SK-N-SH (cell line): ENCODE data around the gene CAPN5. TPM values are rescaled to one million over a fixed set of nuclear protein-coding genes. Genes with fewer than 3 reads are reported as not detected.

Experiments used
- CTCF ChIA-PET: fragments of 300-600, 350-600 bp; formaldehyde crosslinking; extraction: SDS; loops from one replicate; lab custom pipeline; 2021; lab: Yijun Ruan, JAX
- POLR2A ChIA-PET: fragments of 350-600 bp; sonication (Branson Sonifier 250); formaldehyde crosslinking; extraction: SDS; loops from one replicate; lab custom pipeline; 2020; ENCODE audit warnings: antibody characterized with exemption, inconsistent platforms; lab: Yijun Ruan, JAX
- DNase-seq: peaks from one replicate; pipeline ENCODE4 v3.0.0; 2012
- H2AFZ ChIP-seq: fragments of 200-600 bp; sonication (generic); 2 replicates; pipeline ENCODE4 v1.8.1; 2016; ENCODE audit warnings: antibody characterized with exemption, mild to moderate bottlenecking, low read depth
- H3F3A ChIP-seq: fragments of 200-600 bp; sonication (generic); replicated peaks from 2 replicates; pipeline ENCODE3; 2016; ENCODE audit warnings: antibody characterized with exemption, mild to moderate bottlenecking; ENCODE audit not compliant: insufficient read depth
- H3K27ac ChIP-seq, 2 experiments: fragments of 200-500 bp in 1 of 2; fragments of 200-600 bp in 1 of 2; sonication (Bioruptor generic) in 1 of 2; sonication (generic), shearing (Covaris generic) in 1 of 2; 2 replicates each; pipeline versions ENCODE4 v1.5.1 to v1.6.1; 2014 to 2016; ENCODE audit warnings: low read depth in 2 of 2, inconsistent platforms in 1 of 2, low read length in 1 of 2, mild to moderate bottlenecking in 1 of 2, mixed read lengths in 1 of 2
- H3K27me3 ChIP-seq: fragments of 200-600 bp; sonication (generic), shearing (Covaris generic); 2 replicates; pipeline ENCODE4 v1.6.1; 2016; ENCODE audit warnings: mixed run types; ENCODE audit not compliant: insufficient read depth
- H3K36me3 ChIP-seq, 2 experiments: fragments of 200-500 bp in 1 of 2; fragments of 200-600 bp in 1 of 2; sonication (Bioruptor generic) in 1 of 2; sonication (generic) in 1 of 2; replicated peaks in 1 of 2; 2 replicates each; pipeline versions ENCODE3 to v1.5.1; 2014 to 2016; ENCODE audit warnings: low read length in 1 of 2, mild to moderate bottlenecking in 1 of 2; ENCODE audit not compliant: insufficient read depth in 2 of 2, control insufficient read depth in 1 of 2
- H3K4me1 ChIP-seq, 2 experiments: fragments of 200-500 bp in 1 of 2; fragments of 200-600 bp in 1 of 2; sonication (Bioruptor generic) in 1 of 2; sonication (generic), shearing (Covaris generic) in 1 of 2; 2 replicates each; pipeline versions ENCODE4 v1.5.1 to v1.6.1; 2014 to 2016; ENCODE audit warnings: low read depth in 1 of 2, low read length in 1 of 2, mixed run types in 1 of 2; ENCODE audit not compliant: insufficient read depth in 2 of 2, control insufficient read depth in 1 of 2
- H3K4me2 ChIP-seq: fragments of 200-600 bp; sonication (generic), shearing (Covaris generic); 2 replicates; pipeline ENCODE4 v1.6.1; 2017; ENCODE audit warnings: mixed run types
- H3K4me3 ChIP-seq, 2 experiments: fragments of 200-500 bp in 1 of 2; fragments of 200-600 bp in 1 of 2; sonication (Bioruptor generic) in 1 of 2; sonication (generic), shearing (Covaris generic) in 1 of 2; 2 replicates each; pipeline versions ENCODE4 v1.5.1 to v1.8.1; 2014 to 2016; ENCODE audit warnings: low read depth in 2 of 2, inconsistent platforms in 1 of 2, low read length in 1 of 2, mild to moderate bottlenecking in 1 of 2, mixed read lengths in 1 of 2, moderate library complexity in 1 of 2
- H3K79me2 ChIP-seq: fragments of 200-600 bp; sonication (generic); 2 replicates; pipeline ENCODE4 v1.8.1; 2017; ENCODE audit warnings: mild to moderate bottlenecking; ENCODE audit not compliant: insufficient read depth
- H3K9ac ChIP-seq: fragments of 200-600 bp; sonication (generic); 2 replicates; pipeline ENCODE4 v1.6.1; 2017; ENCODE audit warnings: mixed run types
- H3K9me2 ChIP-seq: fragments of 200-600 bp; sonication (generic); 2 replicates; pipeline ENCODE4 v1.6.1; 2017; ENCODE audit warnings: mixed run types
- H3K9me3 ChIP-seq: fragments of 200-600 bp; sonication (generic); 2 replicates; pipeline ENCODE4 v1.6.1; 2017; ENCODE audit warnings: mixed run types, mild to moderate bottlenecking, moderate library complexity
- H4K20me1 ChIP-seq: fragments of 200-600 bp; sonication (generic); 2 replicates; pipeline ENCODE4 v1.6.1; 2017; ENCODE audit warnings: mild to moderate bottlenecking, mixed run types; ENCODE audit not compliant: insufficient read depth
- EP300 ChIP-seq, 2 experiments: IDR thresholded peaks; 2 replicates each; pipeline versions ENCODE4 v1.4.0 to v1.6.1; 2012; ENCODE audit warnings: borderline replicate concordance in 1 of 2, low read depth in 1 of 2, low read length in 1 of 2
- EZH2phosphoT487 ChIP-seq: fragments of 200-600 bp; sonication (generic); IDR thresholded peaks from 2 replicates; pipeline ENCODE4 v1.6.1; 2017; ENCODE audit warnings: low read depth, mixed run types, mild to moderate bottlenecking, antibody characterized with exemption, moderate library complexity, borderline replicate concordance
- FOSL2 ChIP-seq: IDR thresholded peaks from 2 replicates; pipeline ENCODE4 v1.4.0; 2012; ENCODE audit warnings: low read depth, mild to moderate bottlenecking, moderate library complexity, borderline replicate concordance
- FOXM1 ChIP-seq: IDR thresholded peaks from 2 replicates; pipeline ENCODE4 v1.4.0; 2012; ENCODE audit warnings: low read depth, mild to moderate bottlenecking
- GABPA ChIP-seq: IDR thresholded peaks from 2 replicates; pipeline ENCODE4 v1.4.0; 2012; ENCODE audit warnings: low read depth, mild to moderate bottlenecking
- MEF2A ChIP-seq: IDR thresholded peaks from 2 replicates; pipeline ENCODE4 v1.4.0; 2012; ENCODE audit warnings: low read depth, borderline replicate concordance
- MXI1 ChIP-seq: IDR thresholded peaks from 2 replicates; pipeline ENCODE4 v1.6.1; 2012; ENCODE audit warnings: mild to moderate bottlenecking, low read depth, low read length, improper control_type of control experiment
- NFIC ChIP-seq: IDR thresholded peaks from 2 replicates; pipeline ENCODE4 v1.4.0; 2012; ENCODE audit warnings: borderline replicate concordance
- NRF1 ChIP-seq: IDR thresholded peaks from 2 replicates; pipeline ENCODE4 v1.6.1; 2012; ENCODE audit warnings: low read depth, mild to moderate bottlenecking, low read length
- POLR2AphosphoS5 ChIP-seq: IDR thresholded peaks from 2 replicates; pipeline ENCODE4 v1.6.1; 2012; ENCODE audit warnings: low read depth, low read length
- RCOR1 ChIP-seq: fragments of 150-350 bp; IDR thresholded peaks from 2 replicates; pipeline ENCODE4 v1.6.1; 2017; ENCODE audit warnings: antibody characterized with exemption, low read length
- RFX5 ChIP-seq: IDR thresholded peaks from 2 replicates; pipeline ENCODE4 v1.6.1; 2012; ENCODE audit warnings: mild to moderate bottlenecking, improper control_type of control experiment, low read length
- RXRA ChIP-seq: IDR thresholded peaks from 2 replicates; pipeline ENCODE4 v1.4.0; 2012; ENCODE audit warnings: low read depth, mild to moderate bottlenecking, borderline replicate concordance
- SIN3A ChIP-seq: IDR thresholded peaks from 2 replicates; pipeline ENCODE4 v1.6.1; 2012; ENCODE audit warnings: low read depth, mild to moderate bottlenecking, low read length, moderate library complexity, borderline replicate concordance
- SMC3 ChIP-seq: IDR thresholded peaks from 2 replicates; pipeline ENCODE4 v1.6.1; 2012; ENCODE audit warnings: low read depth, low read length, improper control_type of control experiment
- WGBS: methylation state at CpG from one replicate; pipeline ENCODE4 v1.1.6; 2017; ENCODE audit warnings: low lambda C conversion rate; 5-methylcytosine and 5-hydroxymethylcytosine counted together
- polyA plus RNA-seq, 3 experiments: library from polyadenylated mRNA; depleted of rRNA; stranded (reverse); fragments of >200 nt; gene quantifications; 2 replicates each; pipeline ENCODE4 v1.2.3, GENCODE V29; 2012
- TF ChIP-seq, protein P1 (sequence below): fragments of 150-350 bp; IDR thresholded peaks from 2 replicates; pipeline ENCODE4 v1.6.1; 2017; ENCODE audit warnings: antibody characterized with exemption, low read length, low read depth, borderline replicate concordance
- TF ChIP-seq, protein P2 (sequence below): IDR thresholded peaks from 2 replicates; pipeline ENCODE4 v1.4.0; 2012; ENCODE audit warnings: low read depth, borderline replicate concordance
- TF ChIP-seq, protein P3 (sequence below): IDR thresholded peaks from 2 replicates; pipeline ENCODE4 v1.4.0; 2012; ENCODE audit warnings: low read depth, borderline replicate concordance

CAPN5 gene
- polyA plus RNA-seq, 1 of the 3 experiments (the other 2 are of a cell fraction), result 33.1 TPM

DNA sequence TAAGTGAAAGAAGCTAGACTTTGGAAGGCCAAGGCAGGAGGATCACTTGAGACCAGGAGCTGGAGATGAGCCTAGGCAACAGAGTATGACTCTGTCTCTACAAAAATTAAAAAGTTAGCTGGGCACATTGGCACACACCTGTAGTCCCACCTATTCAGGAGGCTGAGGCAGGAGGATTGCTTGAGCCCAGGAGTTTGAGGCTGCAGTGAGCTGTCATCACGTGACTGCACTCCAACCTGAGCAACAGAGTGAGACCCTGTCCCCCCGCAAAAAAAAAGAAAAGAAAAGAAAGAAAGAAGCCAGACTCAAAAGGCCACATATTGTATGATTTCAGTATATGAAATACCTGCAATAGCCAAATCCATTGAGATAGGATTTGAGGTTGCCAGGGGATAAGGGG is 7.9 kb upstream of the CAPN5 start:
- H4K20me1 ChIP-seq, result no peaks in the 10 kb centered on the region
- no peaks in the 10 kb centered on the region for H3K27me3 ChIP-seq
- 65% methylated on average over 2 of the region's 2 CpGs for WGBS
- no peaks in the 10 kb centered on the region for H3F3A ChIP-seq
- no peaks in the 10 kb centered on the region for H3K9me2 ChIP-seq
- no peaks in the 10 kb centered on the region for H3K36me3 ChIP-seq
- no peak overlapping the region for H3K4me3 ChIP-seq
- H3K4me2 ChIP-seq, result no peak overlapping the region
- H2AFZ ChIP-seq, result no peak overlapping the region
- no peaks in the 10 kb centered on the region; a peak in 1 of 4 replicates for H3K4me1 ChIP-seq
- TF ChIP-seq RCOR1 (no peak), RFX5 (no peak), FOXM1 (no peak), POLR2AphosphoS5 (no peak), FOSL2 (no peak), RXRA (no peak), EP300 (IDR thresholded peaks at IDR 0.05; ENCODE audit: borderline replicate concordance in 1 of 2, low read depth in 1 of 2, low read length in 1 of 2) (no peak)
- CTCF ChIA-PET, result interaction anchor here (1.6 to 12.6 kb wide), 3 partner anchors 11 to 129 kb away, joined by 5 to 218 read pairs (median 11); no protein-coding TSS in a partner anchor
- H3K9ac ChIP-seq, result no peak overlapping the region
- no peak overlapping the region for H3K27ac ChIP-seq
- DNase-seq, result no peak
- H3K9me3 ChIP-seq, result no peaks in the 10 kb centered on the region
- POLR2A ChIA-PET, result no interaction called here
- H3K79me2 ChIP-seq, result no peaks in the 10 kb centered on the region

DNA sequence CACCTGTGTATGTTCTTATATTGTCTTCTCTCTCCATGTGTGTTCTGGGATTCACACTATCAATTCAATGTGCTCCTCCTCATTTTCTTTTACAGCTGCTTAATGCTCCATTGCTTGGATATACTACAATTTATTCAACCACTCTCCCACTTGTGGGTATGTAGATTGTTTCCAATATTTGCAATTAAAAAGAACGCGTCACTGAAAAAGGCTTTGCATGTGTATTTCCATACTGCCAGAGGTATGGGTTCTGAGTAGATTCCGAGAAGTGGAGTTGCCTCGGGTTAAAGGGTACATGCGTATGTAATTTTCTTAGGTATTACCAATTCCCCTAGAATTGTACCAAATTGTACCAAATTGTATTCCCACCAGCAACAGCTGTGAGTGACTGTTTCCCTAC is 7.0 kb upstream of the CAPN5 start:
- no peaks in the 10 kb centered on the region for H3F3A ChIP-seq
- no peaks in the 10 kb centered on the region for H3K79me2 ChIP-seq
- H2AFZ ChIP-seq, result no peak overlapping the region
- POLR2A ChIA-PET, result no interaction called here
- no peaks in the 10 kb centered on the region for H3K9me2 ChIP-seq
- H4K20me1 ChIP-seq, result no peaks in the 10 kb centered on the region
- 93% methylated on average over 5 of the region's 5 CpGs for WGBS
- H3K27me3 ChIP-seq, result no peaks in the 10 kb centered on the region
- H3K4me1 ChIP-seq, result no peaks in the 10 kb centered on the region; a peak in 1 of 4 replicates
- DNase-seq, result no peak
- H3K27ac ChIP-seq, result no peak overlapping the region
- no peaks in the 10 kb centered on the region for H3K9me3 ChIP-seq
- no peak overlapping the region for H3K4me2 ChIP-seq
- H3K4me3 ChIP-seq, result no peak overlapping the region
- TF ChIP-seq RCOR1 (no peak), SMC3 (no peak), MEF2A (no peak), RXRA (no peak), MXI1 (no peak), RFX5 (no peak)
- no peak overlapping the region for H3K9ac ChIP-seq
- no peaks in the 10 kb centered on the region for H3K36me3 ChIP-seq
- CTCF ChIA-PET, result interaction anchor here (0.8 to 1.3 kb wide), 3 partner anchors 20 to 67 kb away, joined by 3 to 5 read pairs (median 4); no protein-coding TSS in a partner anchor

DNA sequence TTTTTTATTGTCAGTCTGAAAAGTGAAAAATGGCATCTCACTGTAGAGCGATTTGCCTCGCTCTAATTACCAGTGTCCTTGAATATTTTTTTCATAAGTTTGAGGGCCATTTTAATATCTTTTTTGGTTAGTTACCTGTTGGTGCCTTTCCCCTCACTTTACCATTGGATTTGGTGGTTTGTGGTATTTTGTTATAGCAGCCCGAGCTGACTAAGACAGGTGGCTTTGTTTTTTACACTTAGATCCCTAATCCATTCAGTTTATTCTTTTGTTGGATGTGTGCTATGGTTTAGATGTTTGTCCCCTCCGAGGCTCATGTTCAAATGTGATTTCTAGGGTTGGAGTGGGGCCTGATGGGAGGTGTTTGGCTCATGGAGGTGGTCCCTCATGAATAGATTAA is 6.5 kb upstream of the CAPN5 start:
- ChIA-PET CTCF (interaction anchor here (0.8 to 4.5 kb wide), 4 partner anchors 13 to 67 kb away, joined by 3 to 15 read pairs (median 4); no protein-coding TSS in a partner anchor), POLR2A (no interaction called here)
- Histone ChIP-seq H3K79me2 (no peaks in the 10 kb centered on the region), H4K20me1 (no peaks in the 10 kb centered on the region), H2AFZ (no peak overlapping the region), H3K9ac (no peak overlapping the region), H3K27me3 (no peaks in the 10 kb centered on the region), H3K4me1 (no peaks in the 10 kb centered on the region), H3K27ac (no peak overlapping the region), H3K9me2 (no peaks in the 10 kb centered on the region), H3K4me2 (no peak overlapping the region), H3K9me3 (no peaks in the 10 kb centered on the region), H3K4me3 (no peak overlapping the region), H3K36me3 (no peaks in the 10 kb centered on the region), H3F3A (no peaks in the 10 kb centered on the region)
- 68% methylated on average over 4 of the region's 4 CpGs for WGBS
- no peak for DNase-seq
- TF ChIP-seq SMC3 (no peak), RXRA (no peak), EP300 (IDR thresholded peaks at IDR 0.05; ENCODE audit: borderline replicate concordance in 1 of 2, low read depth in 1 of 2, low read length in 1 of 2) (no peak), NFIC (no peak), MXI1 (no peak), EZH2phosphoT487 (no peak), SIN3A (no peak), RCOR1 (no peak), POLR2AphosphoS5 (no peak), GABPA (no peak), NRF1 (no peak)
- TF ChIP-seq, protein P1, sequence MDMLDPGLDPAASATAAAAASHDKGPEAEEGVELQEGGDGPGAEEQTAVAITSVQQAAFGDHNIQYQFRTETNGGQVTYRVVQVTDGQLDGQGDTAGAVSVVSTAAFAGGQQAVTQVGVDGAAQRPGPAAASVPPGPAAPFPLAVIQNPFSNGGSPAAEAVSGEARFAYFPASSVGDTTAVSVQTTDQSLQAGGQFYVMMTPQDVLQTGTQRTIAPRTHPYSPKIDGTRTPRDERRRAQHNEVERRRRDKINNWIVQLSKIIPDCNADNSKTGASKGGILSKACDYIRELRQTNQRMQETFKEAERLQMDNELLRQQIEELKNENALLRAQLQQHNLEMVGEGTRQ, result no peak
- TF ChIP-seq, protein P2, sequence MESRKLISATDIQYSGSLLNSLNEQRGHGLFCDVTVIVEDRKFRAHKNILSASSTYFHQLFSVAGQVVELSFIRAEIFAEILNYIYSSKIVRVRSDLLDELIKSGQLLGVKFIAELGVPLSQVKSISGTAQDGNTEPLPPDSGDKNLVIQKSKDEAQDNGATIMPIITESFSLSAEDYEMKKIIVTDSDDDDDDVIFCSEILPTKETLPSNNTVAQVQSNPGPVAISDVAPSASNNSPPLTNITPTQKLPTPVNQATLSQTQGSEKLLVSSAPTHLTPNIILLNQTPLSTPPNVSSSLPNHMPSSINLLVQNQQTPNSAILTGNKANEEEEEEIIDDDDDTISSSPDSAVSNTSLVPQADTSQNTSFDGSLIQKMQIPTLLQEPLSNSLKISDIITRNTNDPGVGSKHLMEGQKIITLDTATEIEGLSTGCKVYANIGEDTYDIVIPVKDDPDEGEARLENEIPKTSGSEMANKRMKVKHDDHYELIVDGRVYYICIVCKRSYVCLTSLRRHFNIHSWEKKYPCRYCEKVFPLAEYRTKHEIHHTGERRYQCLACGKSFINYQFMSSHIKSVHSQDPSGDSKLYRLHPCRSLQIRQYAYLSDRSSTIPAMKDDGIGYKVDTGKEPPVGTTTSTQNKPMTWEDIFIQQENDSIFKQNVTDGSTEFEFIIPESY, result no peak
- TF ChIP-seq, protein P3, sequence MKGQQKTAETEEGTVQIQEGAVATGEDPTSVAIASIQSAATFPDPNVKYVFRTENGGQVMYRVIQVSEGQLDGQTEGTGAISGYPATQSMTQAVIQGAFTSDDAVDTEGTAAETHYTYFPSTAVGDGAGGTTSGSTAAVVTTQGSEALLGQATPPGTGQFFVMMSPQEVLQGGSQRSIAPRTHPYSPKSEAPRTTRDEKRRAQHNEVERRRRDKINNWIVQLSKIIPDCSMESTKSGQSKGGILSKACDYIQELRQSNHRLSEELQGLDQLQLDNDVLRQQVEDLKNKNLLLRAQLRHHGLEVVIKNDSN, result no peak
